ENCODE data around the gene CYTH1. TPM values are rescaled to one million over a fixed set of nuclear protein-coding genes. Genes with fewer than 3 reads are reported as not detected.

CYTH1 gene
- polyA plus RNA-seq, 1 experiment = 12.8 TPM

GRCh38 chr17:78676412-78677302 is 105.4 kb downstream of the CYTH1 start:
- Histone ChIP-seq H3K4me3 (ENCODE audit: low read depth, low read length) (no peak overlapping the region), H3K36me3 (ENCODE audit: control insufficient read depth, insufficient read depth, low read length) (peaks cover 9% of the 10 kb centered on the region), H3K27me3 (ENCODE audit: control insufficient read depth, insufficient read depth, low read length) (no peaks in the 10 kb centered on the region)
- POLR2A ChIA-PET = no interaction called here
- DNase-seq (ENCODE audit: low read depth) = no peak
- CTCF ChIA-PET = interaction anchor here (0.8 to 1.1 kb wide), 2 partner anchors 22 to 33 kb away, joined by 3 to 4 read pairs; no protein-coding TSS in a partner anchor
- TF ChIP-seq CTCF (IDR thresholded peaks at IDR 0.05; ENCODE audit: insufficient read depth, low read depth, low read length) = no peak

GRCh38 chr17:78675836-78676235 is 106.2 kb downstream of the CYTH1 start:
- peaks cover 9% of the 10 kb centered on the region for H3K36me3 ChIP-seq (ENCODE audit: control insufficient read depth, insufficient read depth, low read length)
- DNase-seq (ENCODE audit: low read depth) = no peak
- no peaks in the 10 kb centered on the region for H3K27me3 ChIP-seq (ENCODE audit: control insufficient read depth, insufficient read depth, low read length)
- no peak overlapping the region for H3K4me3 ChIP-seq (ENCODE audit: low read depth, low read length)
- ChIA-PET POLR2A (no interaction called here), CTCF (interaction anchor here (0.6 to 1.1 kb wide), 2 partner anchors 21 to 50 kb away, joined by 3 read pairs; no protein-coding TSS in a partner anchor)
- TF ChIP-seq CTCF (IDR thresholded peaks at IDR 0.05; ENCODE audit: insufficient read depth, low read depth, low read length) = no peak

GRCh38 chr17:78675316-78675616 is 106.8 kb downstream of the CYTH1 start:
- Histone ChIP-seq H3K27me3 (ENCODE audit: control insufficient read depth, insufficient read depth, low read length) (no peaks in the 10 kb centered on the region), H3K4me3 (ENCODE audit: low read depth, low read length) (no peak overlapping the region), H3K36me3 (ENCODE audit: control insufficient read depth, insufficient read depth, low read length) (peaks cover 9% of the 10 kb centered on the region)
- TF ChIP-seq CTCF (IDR thresholded peaks at IDR 0.05; ENCODE audit: insufficient read depth, low read depth, low read length) = no peak
- DNase-seq (ENCODE audit: low read depth) = no peak
- POLR2A ChIA-PET = no interaction called here
- CTCF ChIA-PET = interaction anchor here (0.6 to 1.1 kb wide), 4 partner anchors 21 to 50 kb away, joined by 3 read pairs; no protein-coding TSS in a partner anchor

GRCh38 chr17:78674595-78675315 is 107.3 kb downstream of the CYTH1 start:
- POLR2A ChIA-PET = no interaction called here

More at GRCh38 chr17:78674595-78675315, 107.3 kb downstream of the CYTH1 start:
- CTCF ChIA-PET = interaction anchor here (0.8 kb wide), 2 partner anchors 34 to 35 kb away, joined by 3 read pairs; no protein-coding TSS in a partner anchor
- Histone ChIP-seq H3K36me3 (ENCODE audit: control insufficient read depth, insufficient read depth, low read length) (peaks cover 8% of the 10 kb centered on the region), H3K4me3 (ENCODE audit: low read depth, low read length) (no peak overlapping the region), H3K27me3 (ENCODE audit: control insufficient read depth, insufficient read depth, low read length) (no peaks in the 10 kb centered on the region)
- DNase-seq (ENCODE audit: low read depth) = no peak
- no peak for TF ChIP-seq CTCF (IDR thresholded peaks at IDR 0.05; ENCODE audit: insufficient read depth, low read depth, low read length)
